ENCODE data around the gene EMD.
A peak's percentile ranks its signal among the peaks of the same experiment; 100 is the strongest.

Gene EMD

DNA sequence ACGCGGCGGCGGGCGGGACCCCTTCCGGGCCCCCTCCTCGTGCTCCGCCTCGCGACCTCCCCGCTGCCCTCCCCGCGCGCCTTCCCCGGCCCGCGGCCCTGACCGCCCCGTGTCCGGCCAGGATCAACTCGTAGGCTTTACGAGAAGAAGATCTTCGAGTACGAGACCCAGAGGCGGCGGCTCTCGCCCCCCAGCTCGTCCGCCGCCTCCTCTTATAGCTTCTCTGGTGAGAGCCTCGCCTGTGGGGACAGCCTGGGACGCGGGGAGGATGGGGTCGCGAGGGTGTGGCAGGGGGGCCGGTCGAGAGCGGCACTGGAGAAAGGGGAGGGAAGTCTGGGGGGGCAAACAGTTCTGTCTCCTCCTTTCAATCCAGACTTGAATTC, 465 bp downstream of the EMD start:
- no peaks in the 10 kb centered on the region for H3K27me3 ChIP-seq (ENCODE audit: insufficient read depth, low read length, poor library complexity, severe bottlenecking)
- peak overlapping the region; percentile 85 for H3K4me2 ChIP-seq (ENCODE audit: low read depth, low read length, poor library complexity, severe bottlenecking)
- H3K4me1 ChIP-seq (ENCODE audit: insufficient read depth, low read length, poor library complexity, severe bottlenecking), result peaks cover 6% of the 10 kb centered on the region
- TF ChIP-seq EZH2phosphoT487 (IDR thresholded peaks at IDR 0.05; ENCODE audit: borderline replicate concordance), result no peak
- TF ChIP-seq, protein P1, sequence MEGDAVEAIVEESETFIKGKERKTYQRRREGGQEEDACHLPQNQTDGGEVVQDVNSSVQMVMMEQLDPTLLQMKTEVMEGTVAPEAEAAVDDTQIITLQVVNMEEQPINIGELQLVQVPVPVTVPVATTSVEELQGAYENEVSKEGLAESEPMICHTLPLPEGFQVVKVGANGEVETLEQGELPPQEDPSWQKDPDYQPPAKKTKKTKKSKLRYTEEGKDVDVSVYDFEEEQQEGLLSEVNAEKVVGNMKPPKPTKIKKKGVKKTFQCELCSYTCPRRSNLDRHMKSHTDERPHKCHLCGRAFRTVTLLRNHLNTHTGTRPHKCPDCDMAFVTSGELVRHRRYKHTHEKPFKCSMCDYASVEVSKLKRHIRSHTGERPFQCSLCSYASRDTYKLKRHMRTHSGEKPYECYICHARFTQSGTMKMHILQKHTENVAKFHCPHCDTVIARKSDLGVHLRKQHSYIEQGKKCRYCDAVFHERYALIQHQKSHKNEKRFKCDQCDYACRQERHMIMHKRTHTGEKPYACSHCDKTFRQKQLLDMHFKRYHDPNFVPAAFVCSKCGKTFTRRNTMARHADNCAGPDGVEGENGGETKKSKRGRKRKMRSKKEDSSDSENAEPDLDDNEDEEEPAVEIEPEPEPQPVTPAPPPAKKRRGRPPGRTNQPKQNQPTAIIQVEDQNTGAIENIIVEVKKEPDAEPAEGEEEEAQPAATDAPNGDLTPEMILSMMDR (conservative IDR thresholded peaks at IDR 0.05; ENCODE audit: low read length), result no peak
- peak overlapping the region; percentile 98 for H3K9ac ChIP-seq (ENCODE audit: low read depth, low read length, poor library complexity, severe bottlenecking)
- no peaks in the 10 kb centered on the region for H3K9me3 ChIP-seq (ENCODE audit: insufficient read depth, low read depth, low read length)
- H3F3A ChIP-seq (ENCODE audit: low read depth), result no peaks in the 10 kb centered on the region
- H2AFZ ChIP-seq (ENCODE audit: low read length), result 0 out of 2 replicates have a peak overlapping the region, but pooled peaks have one; percentile 33
- no peaks in the 10 kb centered on the region for H3K36me3 ChIP-seq (ENCODE audit: insufficient read depth, low read length)
- no peaks in the 10 kb centered on the region for H3K9me2 ChIP-seq (replicated peaks; ENCODE audit: low read depth, low read length)
- H3K79me2 ChIP-seq (ENCODE audit: insufficient read depth, low read length), result peaks cover 18% of the 10 kb centered on the region; the same call in 1 of the 2 replicates
- peak overlapping the region; percentile 86 for H3K4me3 ChIP-seq (ENCODE audit: low read length, poor library complexity, severe bottlenecking)
- H4K20me1 ChIP-seq (ENCODE audit: insufficient read depth, low read length, poor library complexity, severe bottlenecking), result peaks cover 4% of the 10 kb centered on the region

DNA sequence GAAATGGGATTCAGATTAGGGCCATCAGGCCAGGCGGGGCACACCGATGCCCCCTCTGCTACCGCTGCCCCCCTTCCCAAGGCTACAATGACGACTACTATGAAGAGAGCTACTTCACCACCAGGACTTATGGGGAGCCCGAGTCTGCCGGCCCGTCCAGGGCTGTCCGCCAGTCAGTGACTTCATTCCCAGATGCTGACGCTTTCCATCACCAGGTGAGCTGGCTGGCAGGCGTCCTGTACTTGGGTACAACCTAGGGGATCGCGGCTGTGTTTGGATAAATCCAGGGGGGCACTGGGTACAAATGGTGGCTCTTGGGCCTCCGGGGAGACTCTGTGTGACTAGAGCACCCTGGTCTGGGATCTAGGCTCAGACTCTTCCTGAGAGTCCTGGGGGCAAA, 1.1 kb downstream of the EMD start:
- TF ChIP-seq EZH2phosphoT487 (IDR thresholded peaks at IDR 0.05; ENCODE audit: borderline replicate concordance), result no peak
- TF ChIP-seq, protein P1 (conservative IDR thresholded peaks at IDR 0.05; ENCODE audit: low read length), result no peak
- H3K4me2 ChIP-seq (ENCODE audit: low read depth, low read length, poor library complexity, severe bottlenecking), result peak overlapping the region; percentile 85
- peak overlapping the region; percentile 98 for H3K9ac ChIP-seq (ENCODE audit: low read depth, low read length, poor library complexity, severe bottlenecking)
- H3K4me3 ChIP-seq (ENCODE audit: low read length, poor library complexity, severe bottlenecking), result peak overlapping the region; percentile 86
- H3K36me3 ChIP-seq (ENCODE audit: insufficient read depth, low read length), result no peaks in the 10 kb centered on the region
- peaks cover 6% of the 10 kb centered on the region for H3K4me1 ChIP-seq (ENCODE audit: insufficient read depth, low read length, poor library complexity, severe bottlenecking)
- H3K79me2 ChIP-seq (ENCODE audit: insufficient read depth, low read length), result peaks cover 18% of the 10 kb centered on the region; the same call in 1 of the 2 replicates
- no peaks in the 10 kb centered on the region for H3K9me2 ChIP-seq (replicated peaks; ENCODE audit: low read depth, low read length)
- no peaks in the 10 kb centered on the region for H3K27me3 ChIP-seq (ENCODE audit: insufficient read depth, low read length, poor library complexity, severe bottlenecking)
- H2AFZ ChIP-seq (ENCODE audit: low read length), result no peak overlapping the region
- no peaks in the 10 kb centered on the region for H3K9me3 ChIP-seq (ENCODE audit: insufficient read depth, low read depth, low read length)
- no peaks in the 10 kb centered on the region for H3F3A ChIP-seq (ENCODE audit: low read depth)
- H4K20me1 ChIP-seq (ENCODE audit: insufficient read depth, low read length, poor library complexity, severe bottlenecking), result peaks cover 4% of the 10 kb centered on the region

DNA sequence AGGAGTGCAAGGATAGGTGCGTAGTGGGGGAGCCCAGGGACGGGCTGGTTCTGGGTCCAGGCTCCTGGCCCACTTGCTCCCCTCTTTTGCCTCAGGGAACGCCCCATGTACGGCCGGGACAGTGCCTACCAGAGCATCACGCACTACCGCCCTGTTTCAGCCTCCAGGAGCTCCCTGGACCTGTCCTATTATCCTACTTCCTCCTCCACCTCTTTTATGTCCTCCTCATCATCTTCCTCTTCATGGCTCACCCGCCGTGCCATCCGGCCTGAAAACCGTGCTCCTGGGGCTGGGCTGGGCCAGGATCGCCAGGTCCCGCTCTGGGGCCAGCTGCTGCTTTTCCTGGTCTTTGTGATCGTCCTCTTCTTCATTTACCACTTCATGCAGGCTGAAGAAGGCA, 1.7 kb downstream of the EMD start:
- H3K4me1 ChIP-seq (ENCODE audit: insufficient read depth, low read length, poor library complexity, severe bottlenecking), result peaks cover 6% of the 10 kb centered on the region
- peaks cover 4% of the 10 kb centered on the region for H4K20me1 ChIP-seq (ENCODE audit: insufficient read depth, low read length, poor library complexity, severe bottlenecking)
- TF ChIP-seq EZH2phosphoT487 (IDR thresholded peaks at IDR 0.05; ENCODE audit: borderline replicate concordance), result no peak
- TF ChIP-seq, protein P1 (conservative IDR thresholded peaks at IDR 0.05; ENCODE audit: low read length), result no peak
- H3K9ac ChIP-seq (ENCODE audit: low read depth, low read length, poor library complexity, severe bottlenecking), result peak overlapping the region; percentile 98
- no peaks in the 10 kb centered on the region for H3K27me3 ChIP-seq (ENCODE audit: insufficient read depth, low read length, poor library complexity, severe bottlenecking)
- H3K36me3 ChIP-seq (ENCODE audit: insufficient read depth, low read length), result no peaks in the 10 kb centered on the region
- no peaks in the 10 kb centered on the region for H3K9me3 ChIP-seq (ENCODE audit: insufficient read depth, low read depth, low read length)
- H3K4me2 ChIP-seq (ENCODE audit: low read depth, low read length, poor library complexity, severe bottlenecking), result peak overlapping the region; percentile 85
- peaks cover 18% of the 10 kb centered on the region; the same call in 1 of the 2 replicates for H3K79me2 ChIP-seq (ENCODE audit: insufficient read depth, low read length)
- H3K4me3 ChIP-seq (ENCODE audit: low read length, poor library complexity, severe bottlenecking), result peak overlapping the region; percentile 86
- no peaks in the 10 kb centered on the region for H3K9me2 ChIP-seq (replicated peaks; ENCODE audit: low read depth, low read length)
- H3F3A ChIP-seq (ENCODE audit: low read depth), result no peaks in the 10 kb centered on the region
- no peak overlapping the region for H2AFZ ChIP-seq (ENCODE audit: low read length)
